Middle frontal gyrus (tissue), 1 donor: ENCODE measurements around the gene ACSS1.

ENCODE experiments used
- DNase-seq: peaks from one replicate; pipeline ENCODE4 v3.0.0-alpha.2; 2015; ENCODE audit warnings: low spot score; ENCODE audit errors: extremely low spot score

Gene ACSS1

GRCh38 chr20:24979036-24979960, 78.6 kb downstream of the ACSS1 start:
- DNase-seq, result no peak

- no peak for DNase-seq
Measured at GRCh38 chr20:24978513-24978912, 79.4 kb downstream of the ACSS1 start.

- DNase-seq, result no peak
Measured at GRCh38 chr20:24977797-24978196, 80.1 kb downstream of the ACSS1 start.

GRCh38 chr20:24977336-24977735, 80.6 kb downstream of the ACSS1 start:
- no peak for DNase-seq

- no peak for DNase-seq
Measured at GRCh38 chr20:24972341-24972740, 85.6 kb downstream of the ACSS1 start.

- no peak for DNase-seq
Measured at GRCh38 chr20:24971376-24972101, 86.4 kb downstream of the ACSS1 start.

GRCh38 chr20:24970754-24971153, 87.2 kb downstream of the ACSS1 start:
- DNase-seq, result no peak

GRCh38 chr20:24970030-24970553, 87.8 kb downstream of the ACSS1 start:
- DNase-seq, result no peak

- no peak for DNase-seq
Measured at GRCh38 chr20:24969186-24970029, 88.5 kb downstream of the ACSS1 start.

- no peak for DNase-seq
Measured at GRCh38 chr20:24968278-24968800, 89.6 kb downstream of the ACSS1 start.

GRCh38 chr20:24966317-24967012, 91.5 kb downstream of the ACSS1 start:
- DNase-seq, result no peak

GRCh38 chr20:24965065-24965919, 92.6 kb downstream of the ACSS1 start:
- DNase-seq, result no peak

GRCh38 chr20:24964506-24964840, 93.5 kb downstream of the ACSS1 start:
- DNase-seq, result no peak

GRCh38 chr20:24963672-24964505, 94.0 kb downstream of the ACSS1 start:
- DNase-seq, result no peak

GRCh38 chr20:24962510-24962909, 95.4 kb downstream of the ACSS1 start:
- DNase-seq, result no peak

- DNase-seq, result no peak
Measured at GRCh38 chr20:24962182-24962492, 95.8 kb downstream of the ACSS1 start.

- DNase-seq, result no peak
Measured at GRCh38 chr20:24961384-24962181, 96.4 kb downstream of the ACSS1 start.

GRCh38 chr20:24960861-24961260, 97.1 kb downstream of the ACSS1 start:
- DNase-seq, result no peak
